HG03060 (cell line): ENCODE measurements around the gene ICE2.

Experiments
- ATAC-seq: cut with Tn5 transposase; IDR thresholded peaks from one replicate; pipeline ENCODE4 v1.9.1; 2021; ENCODE audit warnings: low read depth, moderate number of reproducible peaks; ENCODE audit not compliant: unreplicated experiment

ICE2 gene

GRCh38 chr15:60507596-60508424 is 28.9 kb upstream of the ICE2 start:
- peak; percentile 77 for ATAC-seq

DNA sequence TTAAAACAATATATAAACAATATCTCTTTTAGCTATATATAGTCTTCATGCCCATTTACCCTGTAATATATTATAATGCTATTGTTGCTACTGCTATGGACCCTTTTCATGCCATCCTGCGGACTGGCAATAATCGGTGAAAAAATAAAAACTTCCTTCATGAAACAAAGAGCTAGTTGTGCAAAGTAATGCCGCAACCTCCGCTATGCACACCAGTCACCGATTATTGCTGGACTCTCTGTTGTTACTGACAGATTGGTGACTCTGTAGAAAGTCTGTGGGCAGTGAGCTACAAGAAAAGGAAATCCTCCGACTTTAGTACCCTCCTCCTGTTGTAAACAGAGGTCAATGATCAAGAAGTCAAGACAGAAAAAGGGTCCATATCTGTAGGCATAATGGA is 17.9 kb upstream of the ICE2 start:
- no peak for ATAC-seq

DNA sequence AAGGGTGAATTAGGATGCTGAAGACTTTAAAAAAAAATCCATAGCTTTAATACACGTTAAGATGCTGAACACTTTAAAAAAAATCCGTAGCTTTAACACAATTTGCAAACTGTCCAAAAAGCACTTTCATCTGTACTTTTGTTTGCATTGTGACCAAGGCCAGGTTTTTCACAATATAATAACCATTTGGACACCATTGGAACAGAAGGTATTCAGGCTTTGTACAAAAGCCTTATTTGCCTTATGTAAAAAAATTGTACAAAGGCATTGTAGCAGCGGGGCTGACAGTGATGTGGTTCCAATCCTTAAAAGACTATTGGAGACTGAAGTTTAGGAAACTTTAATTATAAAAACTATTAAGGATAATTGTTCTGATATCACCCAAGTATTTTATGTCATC is 15.2 kb upstream of the ICE2 start:
- ATAC-seq, result no peak

DNA sequence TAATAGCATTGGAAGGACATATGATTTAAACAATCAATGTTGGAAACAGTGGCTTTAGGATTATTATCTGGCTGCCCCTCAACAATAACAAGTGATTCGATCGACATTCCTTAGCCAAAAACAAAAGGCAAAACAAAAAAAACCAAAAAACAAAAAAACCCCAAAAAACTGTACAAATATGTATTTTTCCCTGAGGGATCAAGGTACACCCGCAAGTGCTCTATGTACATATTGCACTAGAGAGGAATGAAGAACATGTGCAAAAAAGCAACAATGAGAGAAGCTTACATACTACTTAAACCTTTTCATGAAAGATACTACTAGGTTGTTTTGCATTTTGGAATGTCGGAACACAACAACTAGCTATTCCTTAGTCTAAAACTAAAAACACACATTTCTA is 14.2 kb upstream of the ICE2 start:
- no peak for ATAC-seq

- no peak for ATAC-seq
Observed at GRCh38 chr15:60486742-60487141, 7.8 kb upstream of the ICE2 start.

DNA sequence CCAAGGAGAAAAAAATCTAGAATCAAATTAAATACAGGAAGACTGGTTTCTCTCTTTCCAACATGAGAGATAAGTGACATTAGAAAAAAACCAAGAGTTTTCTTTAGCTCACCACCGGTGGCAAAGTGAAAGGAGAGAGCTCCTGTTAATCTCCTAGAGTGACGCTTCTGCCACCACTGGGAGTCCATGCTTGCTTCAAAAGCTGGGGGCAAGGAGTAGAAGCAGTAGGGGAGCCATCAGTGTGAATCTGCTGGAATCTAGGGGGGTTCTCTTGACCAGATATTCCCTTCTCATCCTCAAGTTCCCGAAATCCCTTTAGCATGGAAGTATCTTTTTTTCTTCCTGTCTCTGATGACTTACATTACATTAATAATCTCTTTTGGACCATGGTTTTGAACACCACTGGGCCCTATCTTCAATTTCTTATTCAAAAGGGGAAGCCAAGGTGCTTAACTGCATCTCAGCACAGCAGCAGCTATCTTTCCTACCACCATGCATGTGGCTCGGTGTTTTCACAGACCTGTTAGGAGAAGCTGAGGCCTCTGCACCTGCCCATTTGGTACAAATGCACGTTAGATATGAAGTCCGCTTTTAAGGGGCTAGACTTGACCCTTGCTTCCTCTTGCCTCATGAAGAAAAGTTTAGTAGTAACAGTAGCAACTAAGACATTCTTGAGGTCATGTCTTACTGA is 6.6 kb upstream of the ICE2 start:
- ATAC-seq, result no peak

- no peak for ATAC-seq
Observed at GRCh38 chr15:60483042-60483441, 4.1 kb upstream of the ICE2 start.

DNA sequence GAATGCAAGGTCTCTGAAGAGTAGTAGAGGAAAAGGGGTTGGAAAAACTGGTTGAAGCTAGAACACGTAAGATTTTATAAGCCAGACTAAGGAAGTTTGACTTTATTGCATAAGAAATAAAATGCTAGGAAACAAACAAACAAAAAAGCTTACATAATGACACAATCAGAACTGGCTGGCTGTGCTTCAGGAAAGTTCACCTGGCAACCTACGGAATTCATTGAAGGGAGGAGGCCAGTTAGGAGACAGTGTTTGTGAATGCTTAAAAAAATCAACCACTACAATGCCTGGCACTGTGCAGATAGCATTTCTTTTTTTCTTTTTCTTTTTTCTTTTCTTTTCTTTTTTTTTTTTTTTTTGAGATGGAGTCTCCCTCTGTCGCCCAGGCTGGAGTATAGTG is 1.9 kb upstream of the ICE2 start:
- ATAC-seq, result no peak

DNA sequence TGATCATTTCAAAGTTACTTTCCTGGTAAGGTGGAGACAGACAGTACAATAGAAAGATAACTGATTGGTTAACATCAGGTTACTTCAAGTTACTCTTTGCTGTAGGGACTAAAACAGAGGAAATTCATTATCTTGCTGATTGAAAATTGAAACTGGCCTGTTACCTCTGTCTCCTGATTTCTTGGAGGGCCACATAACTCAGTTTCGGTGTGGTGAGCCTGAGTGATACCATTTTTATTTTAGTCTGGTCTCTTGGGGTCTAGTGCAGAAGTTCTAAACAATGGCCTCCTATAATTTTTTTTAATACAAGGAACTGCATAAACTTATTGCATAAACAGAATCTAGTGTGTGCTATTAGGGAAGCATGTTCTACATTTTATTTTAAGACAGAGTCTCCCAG is 1.2 kb upstream of the ICE2 start:
- no peak for ATAC-seq

GRCh38 chr15:60479361-60480110 is 594 bp upstream of the ICE2 start:
- no peak for ATAC-seq

DNA sequence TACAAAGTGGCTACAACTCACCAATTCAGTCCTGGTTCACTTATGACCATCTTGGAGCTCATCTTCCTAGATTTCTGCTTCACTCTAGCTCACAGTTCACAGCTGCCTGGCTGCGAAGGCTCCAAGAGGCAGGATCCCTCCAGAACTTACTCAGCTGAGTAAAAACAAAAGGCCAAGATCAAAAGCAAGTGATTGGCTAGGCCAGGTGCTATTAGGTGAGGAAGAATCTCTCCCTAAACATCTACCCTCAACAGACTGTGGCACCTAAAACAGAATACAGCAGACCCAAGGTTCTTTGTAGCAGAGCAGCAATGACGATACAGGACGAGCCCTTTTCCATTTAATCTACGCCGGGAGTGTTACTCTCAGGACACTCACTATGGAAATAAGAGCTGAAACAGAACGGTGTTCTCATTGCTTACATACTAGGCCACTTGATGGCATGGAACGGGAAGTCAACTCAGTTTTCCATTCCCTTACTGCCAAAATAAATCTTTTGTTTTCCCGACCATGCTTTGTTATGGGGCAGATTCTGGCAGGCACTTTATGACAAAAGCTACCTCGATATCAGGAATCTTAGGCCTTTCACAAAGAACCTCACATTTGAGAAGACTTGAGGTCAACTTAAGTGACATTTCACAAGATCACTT is 901 bp downstream of the ICE2 start:
- no peak for ATAC-seq

DNA sequence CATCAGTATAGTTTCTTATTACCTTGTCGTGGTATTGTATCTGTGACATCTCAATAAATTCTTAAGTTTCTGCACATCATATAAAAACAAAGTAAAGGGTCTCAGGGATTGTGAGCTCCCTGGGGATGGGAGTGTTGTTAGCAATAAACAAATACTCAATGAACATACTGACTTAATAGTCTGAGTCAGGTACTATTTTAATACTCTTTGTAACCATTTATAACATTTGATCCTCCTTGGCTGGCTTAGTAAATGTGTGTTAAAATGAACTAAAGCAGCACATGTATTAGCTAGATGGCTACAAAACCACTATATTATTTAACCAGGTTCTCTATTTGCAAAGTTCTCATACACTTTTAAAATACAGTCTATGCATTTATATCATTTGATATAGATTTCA is 1.8 kb downstream of the ICE2 start:
- ATAC-seq, result no peak

- ATAC-seq, result no peak
Observed at GRCh38 chr15:60476713-60477112, 2.2 kb downstream of the ICE2 start.

GRCh38 chr15:60473135-60473534 is 5.8 kb downstream of the ICE2 start:
- ATAC-seq, result no peak

- no peak for ATAC-seq
Observed at GRCh38 chr15:60471314-60471713, 7.6 kb downstream of the ICE2 start.

DNA sequence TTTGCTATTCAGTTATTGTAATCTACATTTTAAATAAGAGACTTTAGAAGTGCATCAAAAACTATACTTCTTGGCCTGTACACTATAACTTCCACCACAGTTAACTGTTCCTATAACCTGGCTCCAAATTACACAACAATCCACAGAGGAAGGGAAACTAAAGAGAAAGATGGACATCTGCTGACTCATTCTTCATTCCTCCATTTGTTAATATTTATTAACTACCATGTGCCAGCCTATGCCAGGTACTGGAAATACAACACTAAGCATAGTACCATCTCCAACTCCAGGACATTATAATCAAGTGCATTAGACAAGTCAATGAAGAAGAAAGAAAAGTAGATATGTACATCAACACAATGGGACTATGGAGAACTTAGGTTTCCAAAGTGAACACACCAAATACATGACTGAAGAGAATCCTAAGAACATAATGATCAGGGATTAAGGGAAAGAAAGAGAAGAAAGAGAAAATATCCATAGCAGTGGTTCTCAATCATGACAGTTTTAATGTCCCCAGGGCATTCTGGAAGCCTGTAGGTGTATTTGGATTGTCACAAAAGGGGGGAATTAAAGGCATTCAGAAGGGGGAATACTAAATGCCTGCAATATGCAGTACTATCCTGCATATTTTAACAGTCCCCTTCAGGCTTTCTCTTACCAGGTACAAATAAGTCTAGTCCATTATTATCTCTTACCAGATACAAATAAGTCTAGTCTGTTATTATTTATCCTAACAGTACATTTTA is 8.9 kb downstream of the ICE2 start:
- ATAC-seq, result no peak

GRCh38 chr15:60464836-60465630 is 13.9 kb downstream of the ICE2 start:
- no peak for ATAC-seq

- no peak for ATAC-seq
Observed at GRCh38 chr15:60462027-60462426, 16.9 kb downstream of the ICE2 start.

DNA sequence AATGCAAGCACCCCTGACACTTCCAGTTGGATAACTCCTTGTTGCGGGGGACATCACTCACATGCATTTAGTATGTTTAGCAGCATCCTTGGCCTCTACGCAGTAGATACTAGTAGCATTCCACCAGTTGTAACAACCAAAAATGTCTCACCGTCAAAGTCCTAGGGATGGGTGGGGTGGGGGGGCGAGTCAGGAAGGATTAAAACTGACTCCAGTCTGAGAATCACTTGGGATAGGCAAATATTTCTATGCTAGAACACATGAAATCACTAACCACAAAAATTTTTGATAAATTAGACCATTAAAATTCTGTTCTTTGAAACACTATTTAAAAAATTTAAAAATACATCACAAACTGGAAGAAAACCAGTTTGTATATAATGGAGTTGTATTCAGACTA is 18.0 kb downstream of the ICE2 start:
- ATAC-seq, result no peak
